Measurements from ENCODE around the gene PNMA8A. TPM values are rescaled to one million over a fixed set of nuclear protein-coding genes. Genes with fewer than 3 reads are reported as not detected.

Gene PNMA8A
- total and polyA plus RNA-seq, 7 experiments from 2014 or later, result 0.62 to 0.86 TPM; not detected in 5

- POLR2A ChIA-PET, result no interaction called here
- Histone ChIP-seq H3K27me3 (ENCODE audit: control insufficient read depth in 2 of 2, insufficient read depth in 2 of 2, low read length in 2 of 2) (peaks cover 0 to 10% of the 10 kb centered on the region in 2 donors), H3K36me3 (ENCODE audit: control insufficient read depth in 2 of 3, insufficient read depth in 3 of 3, low read length in 3 of 3) (no peaks in the 10 kb centered on the region), H3K4me1 (ENCODE audit: control insufficient read depth in 2 of 2, insufficient read depth in 2 of 2, low read length in 2 of 2) (peaks cover 0 to 4% of the 10 kb centered on the region in 2 donors), H3K27ac (ENCODE audit: low read depth, low read length) (no peak overlapping the region), H3K9me3 (ENCODE audit: control insufficient read depth in 2 of 3, low read length in 3 of 3) (no peaks in the 10 kb centered on the region), H3K4me3 (ENCODE audit: low read length) (no peak overlapping the region)
- peaks cover 0 to 1% (median 0%) of the 10 kb centered on the region in 11 donors for H3K9me3 Mint-ChIP-seq
- peaks cover 43 to 64% (median 56%) of the 10 kb centered on the region in 5 donors for H3K27me3 Mint-ChIP-seq
- H3K36me3 Mint-ChIP-seq, result no peaks in the 10 kb centered on the region
- no peak overlapping the region for H3K27ac Mint-ChIP-seq
- DNase-seq, result no peak
- CTCF ChIA-PET, result interaction anchor here (0.7 kb wide), 1 partner anchor 461 kb away, joined by 3 read pairs; no protein-coding TSS in a partner anchor
- ATAC-seq, result no peak
- no peak overlapping the region for H3K4me3 Mint-ChIP-seq
- H3K4me1 Mint-ChIP-seq, result peaks cover 11 to 21% (median 16%) of the 10 kb centered on the region in 7 donors
- intact Hi-C loops (cut with micrococcal nuclease), result no loop called here
Measured at GRCh38 chr19:46423188-46423587, 48.2 kb downstream of the PNMA8A start.

DNA sequence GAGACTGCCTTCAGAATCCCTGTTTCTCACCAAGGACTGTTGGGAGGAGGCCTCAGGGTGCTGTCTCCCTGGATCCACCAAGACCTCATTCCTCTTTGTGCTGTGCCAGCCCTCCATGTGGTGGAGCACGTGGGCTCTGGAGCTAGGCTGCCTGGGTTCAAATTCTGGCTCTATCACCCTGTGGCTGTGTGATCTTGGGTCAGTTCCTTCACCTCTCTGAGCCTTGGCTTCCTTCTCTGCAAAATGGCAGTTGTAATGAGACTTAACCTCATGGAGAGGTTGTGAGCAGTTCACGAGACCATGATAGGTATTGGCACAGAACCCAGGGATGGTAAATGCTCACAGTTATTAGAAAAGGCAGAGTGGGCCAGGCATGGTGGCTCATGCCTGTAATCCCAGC is 49.0 kb downstream of the PNMA8A start:
- DNase-seq (no peak), ATAC-seq (no peak)
- Mint-ChIP-seq H3K4me1 (peaks cover 9 to 15% (median 14%) of the 10 kb centered on the region in 7 donors), H3K27ac (no peak overlapping the region), H3K4me3 (no peak overlapping the region), H3K27me3 (peaks cover 35 to 61% (median 47%) of the 10 kb centered on the region in 5 donors), H3K9me3 (peaks cover 0 to 1% (median 0%) of the 10 kb centered on the region in 11 donors), H3K36me3 (no peaks in the 10 kb centered on the region)
- Histone ChIP-seq H3K9me3 (ENCODE audit: control insufficient read depth in 2 of 3, low read length in 3 of 3) (no peaks in the 10 kb centered on the region), H3K27me3 (ENCODE audit: control insufficient read depth in 2 of 2, insufficient read depth in 2 of 2, low read length in 2 of 2) (peaks cover 0 to 10% of the 10 kb centered on the region in 2 donors), H3K36me3 (ENCODE audit: control insufficient read depth in 2 of 3, insufficient read depth in 3 of 3, low read length in 3 of 3) (no peaks in the 10 kb centered on the region), H3K4me1 (ENCODE audit: control insufficient read depth in 2 of 2, insufficient read depth in 2 of 2, low read length in 2 of 2) (peaks cover 0 to 4% of the 10 kb centered on the region in 2 donors), H3K4me3 (ENCODE audit: low read length) (no peak overlapping the region), H3K27ac (ENCODE audit: low read depth, low read length) (no peak overlapping the region)
- ChIA-PET POLR2A (no interaction called here), CTCF (interaction anchor here (0.6 kb wide), 1 partner anchor 91 kb away, joined by 3 read pairs; no protein-coding TSS in a partner anchor)
- intact Hi-C loops (cut with micrococcal nuclease), result no loop called here

GRCh38 chr19:46420056-46420455 is 51.3 kb downstream of the PNMA8A start:
- Histone ChIP-seq H3K27me3 (ENCODE audit: control insufficient read depth in 2 of 2, insufficient read depth in 2 of 2, low read length in 2 of 2) (peaks cover 2 to 3% of the 10 kb centered on the region in 2 donors), H3K4me1 (ENCODE audit: control insufficient read depth in 2 of 2, insufficient read depth in 2 of 2, low read length in 2 of 2) (no peaks in the 10 kb centered on the region), H3K4me3 (ENCODE audit: low read length) (no peak overlapping the region), H3K36me3 (ENCODE audit: control insufficient read depth in 2 of 3, insufficient read depth in 3 of 3, low read length in 3 of 3) (no peaks in the 10 kb centered on the region), H3K27ac (ENCODE audit: low read depth, low read length) (no peak overlapping the region), H3K9me3 (ENCODE audit: control insufficient read depth in 2 of 3, low read length in 3 of 3) (no peaks in the 10 kb centered on the region)
- POLR2A ChIA-PET, result no interaction called here
- ATAC-seq (no peak), DNase-seq (no peak)
- Mint-ChIP-seq H3K4me3 (no peak overlapping the region), H3K36me3 (no peaks in the 10 kb centered on the region), H3K27me3 (peaks cover 36 to 61% (median 46%) of the 10 kb centered on the region in 5 donors), H3K9me3 (peaks cover 0 to 1% (median 0%) of the 10 kb centered on the region in 11 donors), H3K4me1 (peaks cover 0 to 12% (median 4%) of the 10 kb centered on the region in 7 donors), H3K27ac (no peak overlapping the region)
- CTCF ChIA-PET, result no interaction called here
- intact Hi-C loops (cut with micrococcal nuclease), result no loop called here

Other genes starting within 250 kb of the PNMA8A start
- gene IGFL1, start 241.8 kb downstream of the PNMA8A start, total RNA-seq, result not detected
- not detected for gene IGFL1, start 241.8 kb downstream of the PNMA8A start, polyA plus RNA-seq
- not detected for gene HIF3A, start 174.5 kb downstream of the PNMA8A start, total RNA-seq
- gene HIF3A, start 174.5 kb downstream of the PNMA8A start, polyA plus RNA-seq, result not detected
- 100 to 1,000 TPM in 1 of 5 experiments, 10 to 100 TPM in 4; 41.4 to 107 (median 52.0) TPM for gene PPP5C, start 124.5 kb downstream of the PNMA8A start, total RNA-seq
- 10 to 100 TPM; 17.4 to 34.8 TPM for gene PPP5C, start 124.5 kb downstream of the PNMA8A start, polyA plus RNA-seq
- gene CCDC8, start 58.0 kb downstream of the PNMA8A start, total RNA-seq, result not detected
- not detected for gene CCDC8, start 58.0 kb downstream of the PNMA8A start, polyA plus RNA-seq
- not detected for gene PNMA8C, start 42.6 kb downstream of the PNMA8A start, total RNA-seq
- gene PNMA8C, start 42.6 kb downstream of the PNMA8A start, polyA plus RNA-seq, result not detected
- 1 to 10 TPM in 2 of 5 experiments, under 1 TPM in 2, not detected in 1; 0.24 to 2.3 (median 1.5) TPM for gene PNMA8B, start 24.3 kb upstream of the PNMA8A start, total RNA-seq
- 1 to 10 TPM; 1.0 to 1.8 TPM for gene PNMA8B, start 24.3 kb upstream of the PNMA8A start, polyA plus RNA-seq
- gene CALM3, start 129.8 kb upstream of the PNMA8A start, total RNA-seq, result 100 to 1,000 TPM; 203 to 517 (median 266) TPM
- 100 to 1,000 TPM; 242 to 254 TPM for gene CALM3, start 129.8 kb upstream of the PNMA8A start, polyA plus RNA-seq
- gene PTGIR, start 153.5 kb upstream of the PNMA8A start, total RNA-seq, result 10 to 100 TPM in 1 of 5 experiments, 1 to 10 TPM in 4; 4.2 to 99.1 (median 4.9) TPM
- 10 to 100 TPM in 1 of 2 donors, 1 to 10 TPM in 1; 5.1 to 13.2 TPM for gene PTGIR, start 153.5 kb upstream of the PNMA8A start, polyA plus RNA-seq
- 10 to 100 TPM in 1 of 5 experiments, 1 to 10 TPM in 1, not detected in 3; 3.2 to 12.3 TPM for gene GNG8, start 164.6 kb upstream of the PNMA8A start, total RNA-seq
- 1 to 10 TPM in 1 of 2 donors, not detected in 1; 9.7 TPM for gene GNG8, start 164.6 kb upstream of the PNMA8A start, polyA plus RNA-seq
- 1 to 10 TPM in 1 of 5 experiments, under 1 TPM in 3, not detected in 1; 0.11 to 1.3 (median 0.34) TPM for gene DACT3, start 189.6 kb upstream of the PNMA8A start, total RNA-seq
- under 1 TPM in 1 of 2 donors, not detected in 1; 0.07 TPM for gene DACT3, start 189.6 kb upstream of the PNMA8A start, polyA plus RNA-seq
- 100 to 1,000 TPM; 120 to 181 (median 123) TPM for gene PRKD2, start 245.6 kb upstream of the PNMA8A start, total RNA-seq
- 100 to 1,000 TPM in 1 of 2 donors, 10 to 100 TPM in 1; 39.5 to 105 TPM for gene PRKD2, start 245.6 kb upstream of the PNMA8A start, polyA plus RNA-seq

All from naive thymus-derived CD4-positive, alpha-beta T cell (primary cell).